GM12892 (cell line): ENCODE data around the gene UBLCP1.

Experiments used
- POLR2A ChIP-seq: IDR thresholded peaks from 2 replicates; pipeline ENCODE4 v1.6.1; 2011; ENCODE audit warnings: low read depth, low read length, control low read depth
- TAF1 ChIP-seq: IDR thresholded peaks from 2 replicates; pipeline ENCODE4 v1.6.1; 2011; ENCODE audit warnings: low read depth, mild to moderate bottlenecking, control low read depth, low read length, borderline replicate concordance

DNA sequence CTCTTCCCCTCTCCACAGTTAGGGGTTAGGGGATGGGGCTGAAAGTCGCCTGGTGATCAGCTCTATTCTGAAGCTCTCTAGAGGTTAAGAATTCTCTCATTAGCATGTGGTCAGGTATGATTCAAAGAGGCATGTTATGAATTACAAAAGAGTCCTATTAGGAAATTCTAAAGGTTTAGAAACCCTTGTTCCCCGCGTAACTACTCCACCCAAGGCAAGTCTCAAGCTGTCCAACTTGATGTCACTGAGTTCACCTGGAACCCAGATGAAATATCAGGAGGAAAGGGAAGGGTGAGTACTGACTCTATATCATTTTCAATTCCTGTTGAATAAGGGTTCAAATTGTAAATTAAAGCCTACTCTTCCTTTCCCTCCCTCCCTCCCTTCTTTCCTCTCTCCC, 35.6 kb upstream of the UBLCP1 start:
- TF ChIP-seq TAF1: no peak
- TF ChIP-seq POLR2A: no peak
